ENCODE results near the gene NEGR1.

DNA sequence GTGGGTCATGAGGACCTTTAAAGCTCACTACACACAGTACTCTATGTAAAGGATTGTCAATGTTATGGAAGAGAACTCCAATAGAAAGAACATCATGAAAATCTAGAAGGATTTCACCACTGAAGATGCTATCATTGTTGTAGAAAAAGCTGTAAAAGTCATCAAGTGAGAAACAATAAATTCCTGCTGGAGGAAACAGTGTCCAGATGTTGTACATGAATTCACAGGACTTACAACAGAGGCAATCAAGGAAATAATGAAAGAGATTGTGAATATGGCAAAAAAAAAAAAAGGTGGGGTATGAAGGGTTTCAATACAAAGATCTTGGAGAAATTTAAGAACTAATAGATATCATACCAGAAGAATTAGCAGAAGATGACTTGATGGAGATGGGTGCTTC, 846.4 kb downstream of the NEGR1 start:
- TF ChIP-seq, protein P1, sequence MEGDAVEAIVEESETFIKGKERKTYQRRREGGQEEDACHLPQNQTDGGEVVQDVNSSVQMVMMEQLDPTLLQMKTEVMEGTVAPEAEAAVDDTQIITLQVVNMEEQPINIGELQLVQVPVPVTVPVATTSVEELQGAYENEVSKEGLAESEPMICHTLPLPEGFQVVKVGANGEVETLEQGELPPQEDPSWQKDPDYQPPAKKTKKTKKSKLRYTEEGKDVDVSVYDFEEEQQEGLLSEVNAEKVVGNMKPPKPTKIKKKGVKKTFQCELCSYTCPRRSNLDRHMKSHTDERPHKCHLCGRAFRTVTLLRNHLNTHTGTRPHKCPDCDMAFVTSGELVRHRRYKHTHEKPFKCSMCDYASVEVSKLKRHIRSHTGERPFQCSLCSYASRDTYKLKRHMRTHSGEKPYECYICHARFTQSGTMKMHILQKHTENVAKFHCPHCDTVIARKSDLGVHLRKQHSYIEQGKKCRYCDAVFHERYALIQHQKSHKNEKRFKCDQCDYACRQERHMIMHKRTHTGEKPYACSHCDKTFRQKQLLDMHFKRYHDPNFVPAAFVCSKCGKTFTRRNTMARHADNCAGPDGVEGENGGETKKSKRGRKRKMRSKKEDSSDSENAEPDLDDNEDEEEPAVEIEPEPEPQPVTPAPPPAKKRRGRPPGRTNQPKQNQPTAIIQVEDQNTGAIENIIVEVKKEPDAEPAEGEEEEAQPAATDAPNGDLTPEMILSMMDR (IDR thresholded peaks at IDR 0.05) = no peak
- TF ChIP-seq POLR2A (IDR thresholded peaks at IDR 0.05) (no peak), POLR2AphosphoS5 (IDR thresholded peaks at IDR 0.05) (no peak), EP300 (IDR thresholded peaks at IDR 0.05) (no peak)

Measured in upper lobe of left lung (tissue), 4 donors.